Adipocyte (in vitro differentiated cells): ENCODE measurements around the gene AHRR.

Experiments used
- DNase-seq: peaks from one replicate; pipeline ENCODE4 v3.0.0-alpha.2; 2015; ENCODE audit warnings: low read depth
- H3K27me3 ChIP-seq: replicated peaks from 2 replicates; pipeline ENCODE4 v1.7.0; 2013; ENCODE audit warnings: mild to moderate bottlenecking, low read length, moderate library complexity; ENCODE audit not compliant: control insufficient read depth, insufficient read depth
- H3K36me3 ChIP-seq: 2 replicates; pipeline ENCODE4 v1.7.0; 2013; ENCODE audit warnings: low read length, mild to moderate bottlenecking, moderate library complexity; ENCODE audit not compliant: control insufficient read depth, insufficient read depth, severe bottlenecking
- H3K4me1 ChIP-seq: 2 replicates; pipeline ENCODE4 v1.7.0; 2013; ENCODE audit warnings: mild to moderate bottlenecking, low read length, moderate library complexity; ENCODE audit not compliant: control insufficient read depth, insufficient read depth
- H3K4me3 ChIP-seq: 2 replicates; pipeline ENCODE4 v1.7.0; 2013; ENCODE audit warnings: mild to moderate bottlenecking, low read length, moderate library complexity
- H3K9ac ChIP-seq: 2 replicates; pipeline ENCODE4 v1.7.0; 2013; ENCODE audit warnings: mild to moderate bottlenecking, low read length, moderate library complexity
- H3K9me3 ChIP-seq: 2 replicates; pipeline ENCODE4 v1.7.0; 2013; ENCODE audit warnings: mild to moderate bottlenecking, low read length, moderate library complexity; ENCODE audit not compliant: control insufficient read depth

The AHRR gene

DNA sequence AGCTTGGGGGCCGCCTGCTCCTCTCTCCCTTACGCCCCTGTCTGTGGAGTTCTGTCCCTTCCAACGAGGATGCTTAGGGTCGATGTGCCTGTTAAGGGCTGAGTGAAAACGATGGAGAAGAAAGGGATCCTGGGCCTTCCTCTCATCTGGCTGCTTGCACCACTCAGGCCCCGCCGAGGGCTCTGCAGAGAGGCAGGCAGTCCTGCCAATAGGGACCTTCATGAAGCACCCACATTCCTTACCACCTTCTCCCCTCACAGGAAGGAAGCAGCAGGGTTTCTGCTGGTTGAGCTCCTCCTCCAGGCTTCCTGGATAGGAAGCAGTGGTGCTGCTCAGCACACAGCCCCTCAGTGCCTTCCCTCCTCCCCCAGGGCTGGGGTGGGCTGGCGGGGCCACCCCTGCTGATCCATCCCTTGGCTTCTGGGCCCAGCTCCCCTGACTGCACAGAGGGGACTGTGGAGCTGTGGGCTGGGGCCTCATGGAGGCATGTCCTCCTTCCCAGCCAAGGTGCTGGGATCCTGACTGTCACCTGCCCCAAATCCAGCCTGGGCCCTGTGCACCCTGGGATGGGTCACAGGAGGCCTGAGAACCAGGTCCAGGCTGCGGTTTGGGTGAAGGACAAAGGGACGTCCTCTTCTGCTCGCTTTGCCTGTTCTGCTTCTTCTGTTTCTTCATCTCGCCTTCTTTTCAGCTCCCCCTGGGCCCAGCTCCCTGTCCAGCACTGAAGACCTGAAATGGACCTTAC lies 50.5 kb downstream of the AHRR start:
- no peak overlapping the region for H3K9ac ChIP-seq
- H3K4me1 ChIP-seq, result peaks cover 21% of the 10 kb centered on the region
- H3K36me3 ChIP-seq, result peaks cover under 1% of the 10 kb centered on the region
- DNase-seq, result no peak
- H3K27me3 ChIP-seq, result no peaks in the 10 kb centered on the region
- no peaks in the 10 kb centered on the region for H3K9me3 ChIP-seq
- H3K4me3 ChIP-seq, result no peak overlapping the region

- DNase-seq, result no peak
- no peak overlapping the region for H3K4me3 ChIP-seq
Observed at GRCh38 chr5:372556-372995, 51.1 kb downstream of the AHRR start.

DNA sequence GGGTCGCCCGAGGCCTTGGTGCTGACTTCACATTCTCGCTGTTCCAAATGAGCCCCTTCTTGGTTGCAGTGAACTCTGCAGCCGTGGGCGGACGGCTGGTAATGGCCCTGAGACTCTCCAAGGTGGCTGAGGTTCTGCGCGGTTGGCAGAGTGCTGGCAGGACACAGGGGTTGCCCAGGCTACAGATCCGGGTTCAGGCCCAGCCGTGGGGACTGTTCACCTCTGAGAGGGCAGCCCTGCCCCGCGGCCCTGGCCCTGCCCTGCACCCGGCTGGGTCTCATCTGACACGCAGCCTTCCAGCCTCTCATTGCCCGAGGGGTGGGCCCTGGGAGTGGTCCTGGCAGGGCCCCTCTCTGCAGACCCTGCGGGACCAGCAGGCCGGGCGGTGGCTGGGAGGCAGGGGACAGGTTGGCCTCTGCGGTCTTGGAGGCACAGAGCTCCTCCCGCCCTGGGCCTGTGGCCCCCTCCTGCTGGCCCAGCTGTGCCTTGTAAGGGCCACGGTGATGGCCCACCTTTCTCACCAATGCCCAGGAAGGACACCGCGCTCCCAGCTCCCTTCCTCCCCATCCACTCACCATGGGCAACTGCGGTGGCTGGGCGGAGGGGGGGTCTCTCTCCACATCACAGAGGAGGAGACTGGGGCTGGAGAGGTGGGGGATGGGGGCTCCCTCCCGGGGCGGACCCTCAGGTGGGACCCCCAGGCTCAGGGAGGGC lies 51.6 kb downstream of the AHRR start:
- no peak for DNase-seq
- Histone ChIP-seq H3K27me3 (no peaks in the 10 kb centered on the region), H3K4me1 (peaks cover 21% of the 10 kb centered on the region), H3K36me3 (no peaks in the 10 kb centered on the region), H3K9ac (no peak overlapping the region), H3K4me3 (peak overlapping the region; percentile 71), H3K9me3 (no peaks in the 10 kb centered on the region)

More at GRCh38 chr5:372556-372995, 51.1 kb downstream of the AHRR start:
- Histone ChIP-seq H3K9ac (no peak overlapping the region), H3K9me3 (no peaks in the 10 kb centered on the region), H3K4me1 (peaks cover 21% of the 10 kb centered on the region), H3K27me3 (no peaks in the 10 kb centered on the region), H3K36me3 (no peaks in the 10 kb centered on the region)

DNA sequence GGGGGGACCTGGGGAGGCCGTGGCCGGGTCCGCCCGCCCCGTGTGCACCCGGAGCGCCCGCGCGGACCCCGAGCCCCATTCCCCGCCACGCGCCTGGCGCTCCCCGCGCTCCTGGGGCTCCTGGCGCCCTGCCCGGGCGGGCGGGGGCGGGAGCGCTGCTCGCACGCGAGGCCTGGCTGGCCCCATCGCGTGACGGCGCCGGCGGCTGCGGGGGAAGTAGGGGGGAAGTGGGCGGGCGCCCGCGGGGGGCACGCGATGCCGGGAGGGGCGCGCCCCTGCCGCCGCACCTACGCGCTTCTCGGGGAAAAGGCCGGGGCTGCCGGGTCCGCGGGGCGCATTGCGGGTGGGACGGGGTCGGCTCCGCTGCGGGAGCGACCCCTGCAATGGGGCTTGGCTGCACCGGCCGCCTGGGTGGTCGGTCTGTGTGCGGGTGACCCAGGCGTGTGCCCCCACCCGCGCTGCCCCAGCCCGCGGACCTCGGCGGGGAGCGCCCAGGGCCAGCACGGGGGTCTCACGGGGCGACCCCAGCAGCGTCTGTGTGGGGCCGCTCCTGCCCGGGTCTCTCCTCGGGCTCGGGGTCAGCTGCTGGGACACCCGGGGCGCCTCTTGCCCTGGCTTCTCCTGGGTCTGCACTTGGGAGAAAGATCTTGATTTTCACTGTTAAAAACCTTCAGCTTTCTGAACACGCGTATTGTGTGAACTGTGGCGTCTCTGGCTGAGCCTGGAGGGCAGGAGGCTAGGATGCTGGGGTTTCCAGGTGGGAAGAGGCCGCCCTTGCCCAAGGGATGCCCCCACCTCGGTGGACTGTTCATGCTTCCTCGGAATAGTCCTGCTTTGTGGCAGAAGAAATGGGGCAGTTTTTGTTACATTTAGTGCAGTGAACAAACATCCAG lies 52.4 kb downstream of the AHRR start:
- Histone ChIP-seq H3K4me1 (peaks cover 24% of the 10 kb centered on the region), H3K36me3 (no peaks in the 10 kb centered on the region), H3K9ac (peak overlapping the region; percentile 80), H3K4me3 (peak overlapping the region; percentile 71), H3K9me3 (no peaks in the 10 kb centered on the region), H3K27me3 (no peaks in the 10 kb centered on the region)
- peak; percentile 89 for DNase-seq

GRCh38 chr5:374631-375335 lies 53.3 kb downstream of the AHRR start:
- H3K4me1 ChIP-seq, result peaks cover 28% of the 10 kb centered on the region
- no peaks in the 10 kb centered on the region for H3K36me3 ChIP-seq
- no peaks in the 10 kb centered on the region for H3K9me3 ChIP-seq
- peak overlapping the region; percentile 71 for H3K4me3 ChIP-seq
- DNase-seq, result no peak
- no peaks in the 10 kb centered on the region for H3K27me3 ChIP-seq
- peak overlapping the region; percentile 80 for H3K9ac ChIP-seq

GRCh38 chr5:375336-375920 lies 53.9 kb downstream of the AHRR start:
- H3K4me3 ChIP-seq, result no peak overlapping the region
- no peaks in the 10 kb centered on the region for H3K9me3 ChIP-seq
- H3K4me1 ChIP-seq, result peaks cover 34% of the 10 kb centered on the region
- no peak for DNase-seq
- H3K36me3 ChIP-seq, result no peaks in the 10 kb centered on the region
- H3K27me3 ChIP-seq, result no peaks in the 10 kb centered on the region
- H3K9ac ChIP-seq, result no peak overlapping the region

- no peak for DNase-seq
- H3K27me3 ChIP-seq, result no peaks in the 10 kb centered on the region
- H3K9ac ChIP-seq, result no peak overlapping the region
- H3K36me3 ChIP-seq, result no peaks in the 10 kb centered on the region
- no peak overlapping the region for H3K4me3 ChIP-seq
- H3K9me3 ChIP-seq, result no peaks in the 10 kb centered on the region
- H3K4me1 ChIP-seq, result peaks cover 41% of the 10 kb centered on the region
Observed at GRCh38 chr5:375921-376798, 54.6 kb downstream of the AHRR start.

- DNase-seq, result no peak
Observed at GRCh38 chr5:376799-377325, 55.3 kb downstream of the AHRR start.

DNA sequence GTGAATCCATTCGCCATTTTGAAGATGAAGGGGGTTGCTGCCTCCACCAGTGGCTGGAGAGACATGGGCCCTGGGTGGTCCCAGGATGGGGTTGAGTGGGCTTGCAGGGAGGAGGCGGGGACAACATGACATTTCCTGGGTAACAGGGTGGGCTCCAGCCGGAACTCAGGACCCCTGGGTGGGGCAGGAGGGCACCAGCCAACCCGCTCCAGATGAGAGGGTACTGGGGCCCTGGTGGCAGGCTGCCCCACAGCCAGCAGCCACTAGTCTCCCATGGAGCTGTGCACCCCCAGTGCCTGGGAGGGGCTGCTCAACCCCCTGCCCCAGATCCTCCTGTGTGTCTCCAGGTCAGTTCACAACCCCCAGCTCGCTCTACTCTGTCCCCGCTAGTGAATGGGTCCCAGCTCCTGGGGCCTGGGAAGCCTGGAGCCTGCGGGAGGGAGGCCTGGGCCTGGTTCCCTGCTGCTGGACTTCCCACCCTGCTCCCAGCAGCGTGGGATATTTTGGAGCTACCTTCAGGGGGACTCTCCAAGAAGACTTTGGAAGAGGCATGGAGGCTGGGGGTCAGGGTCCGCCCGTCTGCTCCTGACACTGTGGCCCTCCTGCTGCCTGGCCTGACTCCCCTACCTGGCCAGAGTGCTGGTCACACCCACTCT lies 55.9 kb downstream of the AHRR start:
- H3K4me3 ChIP-seq, result no peak overlapping the region
- H3K36me3 ChIP-seq, result no peaks in the 10 kb centered on the region
- no peak overlapping the region for H3K9ac ChIP-seq
- no peaks in the 10 kb centered on the region for H3K27me3 ChIP-seq
- peaks cover 38% of the 10 kb centered on the region for H3K4me1 ChIP-seq
- no peak for DNase-seq
- H3K9me3 ChIP-seq, result no peaks in the 10 kb centered on the region

More at GRCh38 chr5:376799-377325, 55.3 kb downstream of the AHRR start:
- Histone ChIP-seq H3K9ac (no peak overlapping the region), H3K4me3 (no peak overlapping the region), H3K9me3 (no peaks in the 10 kb centered on the region), H3K4me1 (peaks cover 38% of the 10 kb centered on the region), H3K27me3 (no peaks in the 10 kb centered on the region), H3K36me3 (no peaks in the 10 kb centered on the region)
